ENCODE data around the gene SAV1. TPM values are rescaled to one million over a fixed set of nuclear protein-coding genes. Genes with fewer than 3 reads are reported as not detected.
A peak's percentile ranks its signal among the peaks of the same experiment; 100 is the strongest.

The SAV1 gene
- total RNA-seq, 1 experiment from 2014 or later = 64.1 TPM

- TF ChIP-seq TCF7 (CRISPR knock-in tag; IDR thresholded peaks at IDR 0.05; ENCODE audit: low read depth) = no peak
- no peak for TF ChIP-seq CREB1 (CRISPR knock-in tag; IDR thresholded peaks at IDR 0.05)
- TF ChIP-seq ZBTB43 (CRISPR knock-in tag; IDR thresholded peaks at IDR 0.05) = peak; percentile 76; the same call in 1 of the 2 replicates
- 0 out of 2 replicates have a peak, but pooled peaks have one; percentile 72 for TF ChIP-seq NR3C1 (CRISPR knock-in tag; conservative IDR thresholded peaks at IDR 0.05; ENCODE audit: low read depth)
- TF ChIP-seq EMX1 (CRISPR knock-in tag; IDR thresholded peaks at IDR 0.05) = no peak
- TF ChIP-seq HMGA2 (CRISPR knock-in tag; IDR thresholded peaks at IDR 0.05) = no peak
- peak; percentile 82; the same call in 1 of the 2 replicates for TF ChIP-seq CDX4 (CRISPR knock-in tag; IDR thresholded peaks at IDR 0.05; ENCODE audit: borderline replicate concordance)
- TF ChIP-seq ZNF425 (CRISPR knock-in tag; conservative IDR thresholded peaks at IDR 0.05) = no peak
- TF ChIP-seq ZSCAN18 (CRISPR knock-in tag; IDR thresholded peaks at IDR 0.05) = no peak
- no peak for TF ChIP-seq SOX15 (CRISPR knock-in tag; IDR thresholded peaks at IDR 0.05)
- peak; percentile 62; the same call in 1 of the 2 replicates for TF ChIP-seq NFE2L1 (CRISPR knock-in tag; IDR thresholded peaks at IDR 0.05)
- TF ChIP-seq RELA (CRISPR knock-in tag; IDR thresholded peaks at IDR 0.05; ENCODE audit: borderline replicate concordance) = no peak
- no peak for TF ChIP-seq ZNF219 (CRISPR knock-in tag; IDR thresholded peaks at IDR 0.05; ENCODE audit: borderline replicate concordance)
- TF ChIP-seq ZNF263 (CRISPR knock-in tag; IDR thresholded peaks at IDR 0.05; ENCODE audit: low read depth) = no peak
- TF ChIP-seq GTF2I (CRISPR knock-in tag; conservative IDR thresholded peaks at IDR 0.05) = no peak
- TF ChIP-seq AR (CRISPR knock-in tag; IDR thresholded peaks at IDR 0.05) = peak; percentile 71; the same call in 1 of the 2 replicates
- no peak for TF ChIP-seq SMAD3 (CRISPR knock-in tag; IDR thresholded peaks at IDR 0.05; ENCODE audit: borderline replicate concordance)
- TF ChIP-seq MYBL2 (CRISPR knock-in tag; IDR thresholded peaks at IDR 0.05) = peak; percentile 88
- peak; percentile 58; the same call in 1 of the 2 replicates for TF ChIP-seq ZNF317 (CRISPR knock-in tag; IDR thresholded peaks at IDR 0.05; ENCODE audit: borderline replicate concordance, low read depth)
- peak; percentile 78; the same call in 1 of the 2 replicates for TF ChIP-seq AFF4 (CRISPR knock-in tag; IDR thresholded peaks at IDR 0.05; ENCODE audit: borderline replicate concordance)
- peak; percentile 48; the same call in 1 of the 2 replicates for TF ChIP-seq MAX (CRISPR knock-in tag; IDR thresholded peaks at IDR 0.05)
- no peak for TF ChIP-seq CTCF (IDR thresholded peaks at IDR 0.05)
Observed at GRCh38 chr14:50667996-50668825, at the start of gene SAV1 (continued).
